ENCODE data around the gene AKT1S1. TPM values are rescaled to one million over a fixed set of nuclear protein-coding genes. Genes with fewer than 3 reads are reported as not detected.

AKT1S1 gene
- total RNA-seq, 1 experiment from 2014 or later = 42.3 TPM

- ATAC-seq = no peak
- H4K20me1 ChIP-seq (ENCODE audit: low read length) = peaks cover 17% of the 10 kb centered on the region
- no TSS peak for BruUV-seq (replicated peaks)
Observed at GRCh38 chr19:49860336-49861102, 16.6 kb downstream of the AKT1S1 start.

GRCh38 chr19:49859682-49860335 is 17.3 kb downstream of the AKT1S1 start:
- no peak overlapping the region for H2AFZ ChIP-seq (ENCODE audit: low read length)
- intact Hi-C loops (cut with micrococcal nuclease) = no loop called here
- peaks cover 20% of the 10 kb centered on the region for H3K79me2 ChIP-seq (ENCODE audit: low read length)
- TF ChIP-seq EZH2phosphoT487 (IDR thresholded peaks at IDR 0.05; ENCODE audit: borderline replicate concordance, low read length) (no peak), CTCF (conservative IDR thresholded peaks at IDR 0.05; ENCODE audit: low read depth, low read length) (no peak), EZH2 (IDR thresholded peaks at IDR 0.05; ENCODE audit: low read length, unreplicated experiment) (no peak)
- H3K4me3 ChIP-seq (ENCODE audit: low read length) = no peak overlapping the region
- BruUV-seq (replicated peaks) = no TSS peak
- CTCF ChIA-PET = no interaction called here
- no peaks in the 10 kb centered on the region for H3K27me3 ChIP-seq (ENCODE audit: low read length)
- peaks cover 5% of the 10 kb centered on the region for H3F3A ChIP-seq (ENCODE audit: low read length, unreplicated experiment)
- POLR2A ChIA-PET (ENCODE audit: unreplicated experiment) = no interaction called here
- no peak overlapping the region for H3K27ac ChIP-seq (ENCODE audit: low read length)
- no peak overlapping the region for H3K9ac ChIP-seq (ENCODE audit: low read length)
- no peak overlapping the region for H3K4me2 ChIP-seq (ENCODE audit: low read length)
- H4K20me1 ChIP-seq (ENCODE audit: low read length) = peaks cover 19% of the 10 kb centered on the region
- no peaks in the 10 kb centered on the region for H3K9me3 ChIP-seq (ENCODE audit: low read length)
- peaks cover 60% of the 10 kb centered on the region for H3K36me3 ChIP-seq (ENCODE audit: low read depth, low read length)
- DNase-seq = no peak
- ATAC-seq = no peak
- H3K4me1 ChIP-seq (ENCODE audit: insufficient read depth, low read length) = no peaks in the 10 kb centered on the region
- no peaks in the 10 kb centered on the region for H3K9me2 ChIP-seq (replicated peaks; ENCODE audit: low read length)

More at GRCh38 chr19:49860336-49861102, 16.6 kb downstream of the AKT1S1 start:
- Histone ChIP-seq H3K4me2 (ENCODE audit: low read length) (no peak overlapping the region), H3F3A (ENCODE audit: low read length, unreplicated experiment) (peaks cover 5% of the 10 kb centered on the region), H3K9me2 (replicated peaks; ENCODE audit: low read length) (no peaks in the 10 kb centered on the region), H3K9ac (ENCODE audit: low read length) (no peak overlapping the region), H3K4me1 (ENCODE audit: insufficient read depth, low read length) (peaks cover 2% of the 10 kb centered on the region; the same call in 1 of the 2 replicates), H3K4me3 (ENCODE audit: low read length) (no peak overlapping the region), H3K9me3 (ENCODE audit: low read length) (no peaks in the 10 kb centered on the region), H3K27ac (ENCODE audit: low read length) (no peak overlapping the region), H3K36me3 (ENCODE audit: low read depth, low read length) (peaks cover 55% of the 10 kb centered on the region), H3K79me2 (ENCODE audit: low read length) (peaks cover 27% of the 10 kb centered on the region), H3K27me3 (ENCODE audit: low read length) (no peaks in the 10 kb centered on the region), H2AFZ (ENCODE audit: low read length) (no peak overlapping the region)
- intact Hi-C loops (cut with micrococcal nuclease) = no loop called here
- TF ChIP-seq CTCF (conservative IDR thresholded peaks at IDR 0.05; ENCODE audit: low read depth, low read length) = no peak
- no peak for TF ChIP-seq EZH2 (IDR thresholded peaks at IDR 0.05; ENCODE audit: low read length, unreplicated experiment)
- TF ChIP-seq EZH2phosphoT487 (IDR thresholded peaks at IDR 0.05; ENCODE audit: borderline replicate concordance, low read length) = no peak
- ChIA-PET CTCF (no interaction called here), POLR2A (ENCODE audit: unreplicated experiment) (no interaction called here)
- DNase-seq = no peak

Data from PC-3 (cell line).